Endothelial cell of umbilical vein (primary cell): Measurements from ENCODE around the gene PIGO. TPM values are rescaled to one million over a fixed set of nuclear protein-coding genes. Genes with fewer than 3 reads are reported as not detected.

Source experiments
- BruUV-seq: library from RNA; stranded (reverse); fragments of 400-500 nt; replicated peaks from 2 replicates; lab custom pipeline; 2021; lab: Mats Ljungman, UMichigan
- CTCF ChIA-PET: fragments of 300-600, 350-600 bp; sonication (Branson Sonifier 250); formaldehyde crosslinking; loops from one replicate; lab custom pipeline; 2021; ENCODE audit warnings: antibody characterized with exemption, inconsistent platforms; lab: Charles Lee
- POLR2A ChIA-PET: fragments of 300-600, 350-600 bp; sonication (Branson Sonifier 250); formaldehyde crosslinking; loops from one replicate; lab custom pipeline; 2021; ENCODE audit warnings: antibody characterized with exemption, inconsistent platforms; lab: Charles Lee
- DNase-seq: peaks from one replicate; pipeline ENCODE4 v3.0.0-alpha.2; 2011; ENCODE audit warnings: low read depth, low spot score
- FAIRE-seq: peaks from 2 replicates; lab custom pipeline; 2011; peaks lifted over from hg19 to GRCh38; lab: Jason Lieb, UNC
- H2AFZ ChIP-seq: 2 replicates; pipeline ENCODE4 v1.6.0; 2012; ENCODE audit warnings: low read depth, low read length, control low read depth, inconsistent platforms
- H3K27ac ChIP-seq: 2 replicates; pipeline ENCODE4 v1.5.1; 2011; ENCODE audit warnings: low read depth, mild to moderate bottlenecking, control low read depth, low read length, moderate library complexity; ENCODE audit not compliant: insufficient read depth
- H3K27me3 ChIP-seq, 2 experiments: 2 replicates each; pipeline versions ENCODE4 v1.6.0 to v1.6.1; 2011; ENCODE audit warnings: low read length in 2 of 2, mixed read lengths in 1 of 2; ENCODE audit not compliant: control insufficient read depth in 2 of 2, insufficient read depth in 2 of 2
- H3K36me3 ChIP-seq, 2 experiments: 2 replicates in 1 of 2; 3 replicates in 1 of 2; pipeline ENCODE4 v1.5.1; 2011; ENCODE audit warnings: low read length in 2 of 2, mild to moderate bottlenecking in 1 of 2, moderate library complexity in 1 of 2; ENCODE audit not compliant: control insufficient read depth in 2 of 2, insufficient read depth in 2 of 2; ENCODE audit errors: extremely low read depth in 1 of 2
- H3K4me1 ChIP-seq: 3 replicates; pipeline ENCODE4 v1.5.1; 2011; ENCODE audit warnings: mild to moderate bottlenecking, low read length; ENCODE audit not compliant: control insufficient read depth, insufficient read depth; ENCODE audit errors: extremely low read depth
- H3K4me2 ChIP-seq: 2 replicates; pipeline ENCODE4 v1.6.1; 2011; ENCODE audit warnings: low read length, control low read depth, mixed read lengths; ENCODE audit not compliant: insufficient read depth
- H3K4me3 ChIP-seq, 3 experiments: fragments of 200-600 bp in 1 of 3; sonication (generic), shearing (Covaris generic) in 1 of 3; replicated peaks in 1 of 3; 2 replicates each; pipeline ENCODE4 v1.5.1; 2011 to 2016; ENCODE audit warnings: control low read depth in 3 of 3, low read length in 3 of 3, mild to moderate bottlenecking in 2 of 3, inconsistent platforms in 1 of 3, low read depth in 1 of 3, moderate library complexity in 1 of 3; ENCODE audit not compliant: insufficient read depth in 1 of 3
- H3K79me2 ChIP-seq: 2 replicates; pipeline ENCODE4 v1.6.0; 2012; ENCODE audit warnings: low read length, inconsistent platforms; ENCODE audit not compliant: control insufficient read depth, insufficient read depth
- H3K9ac ChIP-seq: replicated peaks from 2 replicates; pipeline ENCODE3; 2011; ENCODE audit warnings: low read length, control low read depth; ENCODE audit not compliant: insufficient read depth; ENCODE audit errors: extremely low read depth
- H3K9me1 ChIP-seq: replicated peaks from 3 replicates; pipeline ENCODE4 v1.6.0; 2011; ENCODE audit warnings: mild to moderate bottlenecking, low read length; ENCODE audit not compliant: control insufficient read depth, insufficient read depth; ENCODE audit errors: extremely low read depth
- H3K9me3 ChIP-seq: replicated peaks from 2 replicates; pipeline ENCODE4 v1.5.1; 2012; ENCODE audit warnings: low read length, inconsistent platforms; ENCODE audit not compliant: control insufficient read depth, insufficient read depth
- H4K20me1 ChIP-seq: replicated peaks from 2 replicates; pipeline ENCODE3; 2011; ENCODE audit warnings: mild to moderate bottlenecking, low read length; ENCODE audit not compliant: control insufficient read depth, insufficient read depth; ENCODE audit errors: extremely low read depth
- CTCF ChIP-seq, 2 donors: IDR thresholded peaks; 1 replicate in 1 of 2; 2 replicates in 1 of 2; pipeline ENCODE4 v1.5.1; 2011; ENCODE audit warnings: low read length in 2 of 2, mild to moderate bottlenecking in 2 of 2, moderate library complexity in 2 of 2, control low read depth in 1 of 2, inconsistent platforms in 1 of 2, low read depth in 1 of 2; ENCODE audit not compliant: insufficient read depth in 1 of 2; ENCODE audit errors: extremely low read depth in 1 of 2
- EZH2 ChIP-seq: IDR thresholded peaks from 2 replicates; pipeline ENCODE4 v1.6.1; 2012; ENCODE audit warnings: borderline replicate concordance, low read depth, mild to moderate bottlenecking, moderate library complexity, low read length, inconsistent platforms; ENCODE audit not compliant: severe bottlenecking
- FOS ChIP-seq: IDR thresholded peaks from 2 replicates; pipeline ENCODE4 v1.6.1; 2011; ENCODE audit warnings: mild to moderate bottlenecking, low read length, moderate library complexity, borderline replicate concordance; ENCODE audit not compliant: insufficient read depth
- GATA2 ChIP-seq: IDR thresholded peaks from 2 replicates; pipeline ENCODE4 v1.7.0; 2011; ENCODE audit warnings: low read depth, mild to moderate bottlenecking, moderate library complexity, mixed read lengths, low read length; ENCODE audit not compliant: insufficient read length, insufficient read depth
- JUN ChIP-seq: IDR thresholded peaks from 2 replicates; pipeline ENCODE4 v1.6.1; 2011; ENCODE audit warnings: borderline replicate concordance, low read depth; ENCODE audit not compliant: insufficient read length, insufficient read depth
- MAX ChIP-seq: IDR thresholded peaks from 2 replicates; pipeline ENCODE4 v1.6.1; 2011; ENCODE audit not compliant: insufficient read depth, insufficient read length
- MYC ChIP-seq: IDR thresholded peaks from one replicate; pipeline ENCODE4 v1.6.1; 2011; ENCODE audit warnings: mild to moderate bottlenecking, low read depth, low read length
- POLR2A ChIP-seq: IDR thresholded peaks from 2 replicates; pipeline ENCODE4 v1.6.1; 2012; ENCODE audit warnings: low read depth, mild to moderate bottlenecking, control low read depth, low read length
- POLR2AphosphoS5 ChIP-seq: IDR thresholded peaks from 2 replicates; pipeline ENCODE4 v1.6.1; 2012; ENCODE audit warnings: low read depth, mild to moderate bottlenecking, control low read depth, low read length, moderate library complexity; ENCODE audit not compliant: insufficient read depth
- dilution Hi-C: fragments of 300-500 bp; cut with MboI; formaldehyde crosslinking; loops from one replicate; pipeline ENCODE4 v1.15.0; 2019; ENCODE audit warnings: low sequenced_read_pairs; ENCODE audit not compliant: extremely low pct_ligation_motif_present
- intact Hi-C: fragments of 100-400 bp; cut with micrococcal nuclease; formaldehyde crosslinking; loops from one replicate; pipeline ENCODE4 v1.10.0; 2022
- polyA plus RNA-seq, 4 experiments: library from polyadenylated mRNA; depleted of rRNA in 3 of 4; stranded (reverse) in 3 of 4; unstranded in 1 of 4; fragments of >200 nt; gene quantifications; 2 replicates each; pipeline versions ENCODE4 v1.2.1 to v1.2.3, GENCODE V29; 2011 to 2012; ENCODE audit warnings: missing spikeins in 1 of 4
- total RNA-seq: library from RNA; stranded (reverse); gene quantifications from 2 replicates; pipeline ENCODE4 v1.2.3, GENCODE V29; 2021

Gene PIGO
- total and polyA plus RNA-seq, 2 donors (not counting 3 experiments of a cell fraction or from before 2014, with no cell fraction given), result 23.5 to 27.3 TPM

GRCh38 chr9:35067056-35067455 lies 29.3 kb downstream of the PIGO start:
- H2AFZ ChIP-seq, result no peak overlapping the region
- no peak overlapping the region for H3K9ac ChIP-seq
- H3K4me1 ChIP-seq, result peaks cover 25% of the 10 kb centered on the region
- no peak for FAIRE-seq
- no peak overlapping the region for H3K4me2 ChIP-seq
- H4K20me1 ChIP-seq, result peaks cover 16% of the 10 kb centered on the region
- BruUV-seq, result no TSS peak
- TF ChIP-seq GATA2 (no peak), EZH2 (no peak)
- intact Hi-C loops, result no loop called here
- no peak overlapping the region for H3K27ac ChIP-seq
- H3K79me2 ChIP-seq, result peaks cover 79% of the 10 kb centered on the region
- H3K9me3 ChIP-seq, result no peaks in the 10 kb centered on the region
- H3K4me3 ChIP-seq, result no peak overlapping the region
- H3K36me3 ChIP-seq, result peaks cover 45 to 49% of the 10 kb centered on the region in 2 experiments
- dilution Hi-C loops, result no loop called here
- H3K27me3 ChIP-seq, result no peaks in the 10 kb centered on the region
- ChIA-PET CTCF (interaction anchor here (1.1 to 1.4 kb wide), 2 partner anchors 16 to 167 kb away, joined by 3 to 11 read pairs; no protein-coding TSS in a partner anchor), POLR2A (interaction anchor here (0.8 kb wide), 1 partner anchor 13 kb away, joined by 3 read pairs; the partner anchor contains the start of gene FANCG)
- DNase-seq, result no peak
- no peaks in the 10 kb centered on the region for H3K9me1 ChIP-seq

GRCh38 chr9:35060548-35061207 lies 35.7 kb downstream of the PIGO start:
- ChIA-PET POLR2A (no interaction called here), CTCF (interaction anchor here (1.7 to 2.1 kb wide), 2 partner anchors 9 to 161 kb away, joined by 6 to 16 read pairs; no protein-coding TSS in a partner anchor)
- FAIRE-seq, result no peak

More at GRCh38 chr9:35060548-35061207, 35.7 kb downstream of the PIGO start:
- Histone ChIP-seq H2AFZ (no peak overlapping the region), H3K27ac (no peak overlapping the region), H3K9ac (no peak overlapping the region), H3K79me2 (peaks cover 26% of the 10 kb centered on the region), H4K20me1 (peaks cover 3% of the 10 kb centered on the region), H3K4me2 (no peak overlapping the region), H3K27me3 (no peaks in the 10 kb centered on the region), H3K4me1 (no peaks in the 10 kb centered on the region), H3K9me3 (no peaks in the 10 kb centered on the region), H3K36me3 (peaks cover 76 to 84% of the 10 kb centered on the region in 2 experiments), H3K4me3 (no peak overlapping the region), H3K9me1 (no peaks in the 10 kb centered on the region)
- TF ChIP-seq EZH2 (no peak), MYC (no peak), MAX (no peak), POLR2A (no peak), GATA2 (no peak), FOS (no peak), POLR2AphosphoS5 (no peak), JUN (no peak), CTCF (IDR thresholded peaks at IDR 0.05; ENCODE audit: extremely low read depth in 1 of 2, insufficient read depth in 1 of 2, low read depth in 1 of 2, low read length in 2 of 2) (no peak)
- BruUV-seq, result no TSS peak
- intact Hi-C loops, result no loop called here
- no peak for DNase-seq
- dilution Hi-C loops, result no loop called here
